ENCODE measurements around the gene SLC66A1. TPM values are rescaled to one million over a fixed set of nuclear protein-coding genes. Genes with fewer than 3 reads are reported as not detected.

Gene SLC66A1
- total RNA-seq, 1 experiment from 2014 or later: 22.5 TPM

DNA sequence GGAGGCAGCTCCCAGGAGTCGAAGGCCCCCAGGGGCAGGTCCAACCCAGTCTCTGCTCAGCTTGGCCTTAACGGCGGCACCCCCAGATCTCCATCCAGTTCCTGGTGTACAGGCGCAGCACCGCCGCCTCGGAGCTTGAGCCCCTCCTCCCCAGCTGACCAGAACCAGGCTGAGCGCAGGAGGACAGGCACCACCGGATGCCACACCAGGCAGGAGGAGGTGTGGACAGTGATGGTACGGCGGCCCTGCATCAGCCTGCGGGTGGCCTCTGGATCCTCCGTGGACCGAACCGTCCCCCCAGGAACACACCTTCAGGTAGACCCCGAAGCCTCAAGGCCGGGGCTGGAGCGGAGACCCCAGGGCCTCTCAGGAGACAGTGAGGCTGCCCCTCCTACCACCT lies 16.4 kb downstream of the SLC66A1 start:
- no peak overlapping the region for H3K18ac ChIP-seq (ENCODE audit: insufficient read length, low read depth, low read length)
- H2BK20ac ChIP-seq (ENCODE audit: low read depth, low read length, poor library complexity, severe bottlenecking): no peak overlapping the region
- no peak overlapping the region for H3K23ac ChIP-seq (ENCODE audit: insufficient read length, low read depth, low read length)
- H3K27ac ChIP-seq (ENCODE audit: insufficient read length, low read depth, low read length): no peak overlapping the region
- no peak overlapping the region for H3K4ac ChIP-seq (ENCODE audit: low read depth, low read length)
- Mint-ChIP-seq H3K36me3 (ENCODE audit: insufficient read depth in 1 of 3, low read depth in 3 of 3) (peaks cover 10 to 22% (median 15%) of the 10 kb centered on the region in 3 experiments; a peak in 6 of 7 replicates), H3K27ac (no peak overlapping the region), H3K27me3 (ENCODE audit: low read depth) (no peaks in the 10 kb centered on the region; the same call in 1 of the 2 replicates), H3K4me3 (no peak overlapping the region), H3K9me3 (no peaks in the 10 kb centered on the region), H3K4me1 (no peaks in the 10 kb centered on the region)
- no peaks in the 10 kb centered on the region for H3K27me3 ChIP-seq (ENCODE audit: insufficient read depth, low read length)
- H2AFZ ChIP-seq (ENCODE audit: low read length): no peak overlapping the region
- no peak overlapping the region for H3K9ac ChIP-seq (ENCODE audit: extremely low read depth, insufficient read length, low read length)
- no CpG with 5 or more reads among the region's 18 CpGs for WGBS (ENCODE audit: extremely low coverage, insufficient read length, low lambda C conversion rate)
- H2BK5ac ChIP-seq (ENCODE audit: insufficient read length, low read length): no peak overlapping the region
- H3K14ac ChIP-seq (ENCODE audit: insufficient read depth, low read length): no peak overlapping the region
- no peak overlapping the region for H3T11ph ChIP-seq (ENCODE audit: low read length)
- no peak overlapping the region for H4K5ac ChIP-seq (ENCODE audit: insufficient read length, low read depth, low read length)
- no peaks in the 10 kb centered on the region for H3K23me2 ChIP-seq (ENCODE audit: insufficient read length, low read depth, low read length, poor library complexity, severe bottlenecking)
- TF ChIP-seq, protein P1, sequence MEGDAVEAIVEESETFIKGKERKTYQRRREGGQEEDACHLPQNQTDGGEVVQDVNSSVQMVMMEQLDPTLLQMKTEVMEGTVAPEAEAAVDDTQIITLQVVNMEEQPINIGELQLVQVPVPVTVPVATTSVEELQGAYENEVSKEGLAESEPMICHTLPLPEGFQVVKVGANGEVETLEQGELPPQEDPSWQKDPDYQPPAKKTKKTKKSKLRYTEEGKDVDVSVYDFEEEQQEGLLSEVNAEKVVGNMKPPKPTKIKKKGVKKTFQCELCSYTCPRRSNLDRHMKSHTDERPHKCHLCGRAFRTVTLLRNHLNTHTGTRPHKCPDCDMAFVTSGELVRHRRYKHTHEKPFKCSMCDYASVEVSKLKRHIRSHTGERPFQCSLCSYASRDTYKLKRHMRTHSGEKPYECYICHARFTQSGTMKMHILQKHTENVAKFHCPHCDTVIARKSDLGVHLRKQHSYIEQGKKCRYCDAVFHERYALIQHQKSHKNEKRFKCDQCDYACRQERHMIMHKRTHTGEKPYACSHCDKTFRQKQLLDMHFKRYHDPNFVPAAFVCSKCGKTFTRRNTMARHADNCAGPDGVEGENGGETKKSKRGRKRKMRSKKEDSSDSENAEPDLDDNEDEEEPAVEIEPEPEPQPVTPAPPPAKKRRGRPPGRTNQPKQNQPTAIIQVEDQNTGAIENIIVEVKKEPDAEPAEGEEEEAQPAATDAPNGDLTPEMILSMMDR (conservative IDR thresholded peaks at IDR 0.05): no peak
- no peak overlapping the region for H4K91ac ChIP-seq (ENCODE audit: insufficient read length, low read depth, low read length)
- H4K20me1 ChIP-seq (ENCODE audit: control insufficient read depth, insufficient read depth, insufficient read length): no peaks in the 10 kb centered on the region
- H4K8ac ChIP-seq (replicated peaks; ENCODE audit: insufficient read length, low read depth, low read length): no peak overlapping the region
- H2BK12ac ChIP-seq (ENCODE audit: insufficient read length, low read depth, low read length): no peak overlapping the region
- no peaks in the 10 kb centered on the region for H3K4me1 ChIP-seq (ENCODE audit: insufficient read depth, low read length)
- no peak overlapping the region for H3K56ac ChIP-seq (ENCODE audit: insufficient read length, low read depth, low read length)
- no peaks in the 10 kb centered on the region for H3K9me3 ChIP-seq (ENCODE audit: control insufficient read depth, low read depth, low read length)
- no peak for DNase-seq
- no peaks in the 10 kb centered on the region for H3K79me2 ChIP-seq (ENCODE audit: insufficient read depth, low read length)
- H3K4me2 ChIP-seq (ENCODE audit: insufficient read depth, insufficient read length, low read length): no peak overlapping the region
- H2AK5ac ChIP-seq (ENCODE audit: insufficient read length, low read length): no peak overlapping the region
- no peaks in the 10 kb centered on the region for H3K79me1 ChIP-seq (ENCODE audit: insufficient read depth, low read depth, low read length, poor library complexity, severe bottlenecking)
- no peak overlapping the region for H2BK15ac ChIP-seq (ENCODE audit: low read depth, low read length)
- H2BK120ac ChIP-seq (ENCODE audit: low read depth, low read length, poor library complexity, severe bottlenecking): no peak overlapping the region
